SH-SY5Y (cell line): ENCODE results near the gene MORN1.

Experiments used
- GATA2 ChIP-seq: IDR thresholded peaks from 2 replicates; pipeline ENCODE4 v1.6.1; 2011; ENCODE audit warnings: mild to moderate bottlenecking, low read depth, low read length
- GATA3 ChIP-seq: IDR thresholded peaks from 2 replicates; pipeline ENCODE4 v1.6.1; 2011; ENCODE audit warnings: low read depth, mild to moderate bottlenecking, low read length, moderate library complexity

The MORN1 gene

GRCh38 chr1:2380816-2381591 is 10.3 kb downstream of the MORN1 start:
- no peak for TF ChIP-seq GATA3
- no peak for TF ChIP-seq GATA2

GRCh38 chr1:2379733-2380404 is 11.5 kb downstream of the MORN1 start:
- TF ChIP-seq GATA2 = no peak
- no peak for TF ChIP-seq GATA3

GRCh38 chr1:2378956-2379732 is 12.2 kb downstream of the MORN1 start:
- TF ChIP-seq GATA2 (no peak), GATA3 (no peak)

DNA sequence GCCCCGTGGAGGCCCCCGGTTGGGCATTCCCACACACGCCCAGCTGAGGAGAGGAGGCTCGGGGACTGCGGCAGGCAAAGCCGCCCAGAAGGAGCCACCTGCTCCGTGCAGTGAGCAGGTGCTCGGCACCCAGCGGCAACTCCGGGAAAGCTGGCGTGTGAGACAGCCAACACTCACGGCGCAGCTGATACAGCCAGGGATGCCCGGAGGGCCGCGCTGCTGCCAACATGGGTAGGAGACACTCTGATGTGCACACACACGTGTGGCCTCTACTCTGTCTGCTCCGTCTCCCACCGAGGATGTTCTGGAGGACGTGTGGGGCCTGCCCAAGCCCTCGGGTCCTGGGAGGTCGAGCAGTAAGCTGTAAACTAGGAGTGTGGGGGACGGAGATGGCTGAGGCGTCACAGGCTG is 12.9 kb downstream of the MORN1 start:
- TF ChIP-seq GATA2 (no peak), GATA3 (no peak)

GRCh38 chr1:2377751-2378440 is 13.5 kb downstream of the MORN1 start:
- no peak for TF ChIP-seq GATA3
- no peak for TF ChIP-seq GATA2

DNA sequence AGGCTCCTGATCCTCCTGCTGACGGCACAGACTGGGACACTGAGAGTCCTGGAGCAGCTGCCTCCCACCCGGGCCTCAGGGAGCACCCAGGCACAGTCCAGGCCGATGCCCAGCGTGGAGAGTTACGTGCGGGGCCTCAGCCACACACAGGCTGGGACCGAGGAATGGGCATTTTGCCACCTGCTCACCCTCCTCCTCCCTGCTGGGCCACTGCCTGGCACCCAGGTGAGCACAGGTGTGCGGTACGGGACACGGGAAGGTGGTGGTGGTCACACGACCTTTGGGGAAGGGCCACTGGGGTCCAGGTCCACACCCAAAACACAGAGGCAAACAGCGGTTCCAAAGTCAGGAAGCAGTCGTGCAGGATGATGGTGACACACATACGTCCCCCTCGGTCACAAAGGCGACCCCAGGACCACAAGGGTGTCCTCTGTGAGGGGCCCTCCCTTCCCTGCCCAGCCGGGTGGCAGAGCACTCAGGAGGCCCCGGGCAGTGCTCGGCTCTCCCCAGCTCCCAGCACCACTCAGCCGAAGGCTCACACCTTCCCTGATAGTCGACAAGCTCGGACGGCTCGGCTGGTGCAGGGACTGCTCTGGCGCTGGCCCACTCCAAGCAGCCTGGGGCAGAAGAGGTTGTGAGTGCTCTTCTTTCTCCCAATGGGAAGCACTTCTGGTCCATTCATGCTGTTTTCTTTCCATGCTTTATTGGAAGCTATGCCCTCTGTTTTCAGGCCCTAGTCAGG is 14.3 kb downstream of the MORN1 start:
- no peak for TF ChIP-seq GATA3
- TF ChIP-seq GATA2 = no peak

GRCh38 chr1:2376261-2376741 is 15.1 kb downstream of the MORN1 start:
- TF ChIP-seq GATA2 (no peak), GATA3 (no peak)

DNA sequence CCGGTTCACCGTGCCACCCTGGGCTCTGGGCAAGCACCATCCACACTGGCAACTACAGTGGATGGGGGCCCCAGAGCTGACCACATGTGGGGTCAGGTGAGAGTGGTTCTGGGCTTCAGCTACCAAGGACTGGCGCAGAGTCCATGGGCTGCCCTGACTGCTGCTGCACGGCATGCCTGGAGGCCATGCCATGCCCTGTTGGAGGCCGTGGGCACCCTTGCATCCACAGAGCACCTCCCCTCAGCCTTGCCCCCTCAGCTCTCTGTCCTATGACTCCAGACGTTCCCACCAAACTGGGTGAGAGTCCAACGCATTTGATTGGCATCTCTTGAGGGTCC is 15.5 kb downstream of the MORN1 start:
- TF ChIP-seq GATA2 (no peak), GATA3 (no peak)

DNA sequence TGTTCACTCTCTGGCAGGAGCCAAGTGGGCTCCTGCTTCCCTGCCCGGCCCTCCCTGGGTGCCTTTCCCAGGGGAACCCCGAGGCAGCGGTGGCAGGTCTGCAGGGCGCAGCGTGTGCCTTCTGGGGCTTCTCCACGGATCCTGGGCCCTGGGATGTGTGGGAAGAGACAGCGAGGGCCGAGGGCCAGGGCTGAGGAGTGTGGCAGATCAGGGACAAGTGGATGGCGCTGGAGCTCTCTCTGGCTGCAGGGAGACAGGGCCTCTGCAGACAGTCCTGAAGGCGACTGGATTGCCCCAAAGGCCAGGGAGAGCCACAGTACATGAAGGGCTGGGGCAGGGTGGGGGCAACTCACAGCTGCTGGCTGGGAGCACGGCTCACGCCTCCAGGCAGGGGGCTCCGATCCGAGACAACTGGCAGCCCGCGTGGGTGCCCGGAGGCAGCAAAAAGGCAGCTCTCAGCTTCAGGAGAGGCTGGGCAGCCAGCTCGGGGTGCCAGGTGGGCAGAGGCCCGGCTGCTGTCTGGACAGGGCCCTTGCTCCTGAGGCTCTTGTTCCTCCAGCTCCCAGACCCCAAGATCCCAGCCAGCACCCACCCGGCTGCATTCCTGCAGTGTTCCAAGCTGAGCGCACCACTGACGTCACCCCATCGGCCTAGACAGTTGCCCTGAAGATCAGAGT is 16.0 kb downstream of the MORN1 start:
- TF ChIP-seq GATA3 = no peak

DNA sequence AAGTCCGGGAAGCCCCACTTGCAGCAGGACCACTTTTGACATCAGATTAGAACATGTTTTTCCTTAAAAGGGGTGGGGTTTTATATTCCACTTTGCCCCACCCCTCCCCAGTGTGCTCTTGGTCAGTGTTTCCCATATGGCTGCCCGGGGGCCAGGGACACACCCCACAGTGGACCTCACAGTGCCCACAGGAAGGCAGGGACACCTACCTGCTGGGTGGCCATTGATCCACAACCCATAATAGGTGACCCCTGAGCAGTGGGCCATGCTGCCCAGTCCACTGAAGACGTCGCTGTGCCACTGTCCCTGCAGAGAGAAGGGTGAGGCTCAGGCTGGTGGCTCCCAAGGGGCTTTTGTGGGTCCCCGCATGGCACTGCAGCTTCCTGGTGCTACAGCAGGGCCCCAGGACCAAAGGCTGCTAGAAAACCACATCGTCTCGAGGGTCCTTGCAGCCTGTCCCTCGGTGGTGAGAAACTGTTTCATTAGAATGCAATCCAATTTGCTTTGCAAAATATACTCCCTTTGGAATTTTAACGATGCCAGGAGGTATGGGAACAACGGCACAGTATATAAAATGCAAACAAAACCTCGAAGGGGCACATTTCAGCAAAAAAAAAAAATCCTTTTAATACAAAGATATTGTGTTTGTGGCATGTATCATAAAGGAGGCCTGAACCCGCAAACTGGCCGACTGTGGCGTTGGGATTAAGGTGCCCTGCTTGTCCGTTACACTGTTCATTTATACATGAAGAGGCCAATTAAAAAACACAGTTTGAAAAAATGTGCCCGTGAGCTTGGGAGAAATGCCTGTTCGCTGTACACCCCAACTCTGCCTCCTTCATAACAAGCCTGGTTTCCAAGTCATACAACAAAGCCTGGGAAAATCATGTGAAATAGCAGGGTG is 16.9 kb downstream of the MORN1 start:
- TF ChIP-seq GATA2 (no peak), GATA3 (no peak)

GRCh38 chr1:2373551-2374251 is 17.7 kb downstream of the MORN1 start:
- TF ChIP-seq GATA3 (no peak), GATA2 (no peak)
